Cardiac fibroblast (primary cell): ENCODE results near the gene MATN1.

ENCODE experiments used
- DNase-seq, 2 donors: peaks; one replicate each; pipeline versions ENCODE4 v3.0.0 to v3.0.0-alpha.2; 2010; ENCODE audit warnings: low read depth in 2 of 2
- H3K4me3 ChIP-seq, 2 donors: replicated peaks in 1 of 2; 1 replicate in 1 of 2; 2 replicates in 1 of 2; pipeline ENCODE4 v1.5.1; 2011; ENCODE audit warnings: low read depth in 2 of 2, low read length in 2 of 2, mild to moderate bottlenecking in 2 of 2, moderate library complexity in 1 of 2
- CTCF ChIP-seq: IDR thresholded peaks from one replicate; pipeline ENCODE4 v1.5.1; 2011; ENCODE audit warnings: low read depth, mild to moderate bottlenecking, low read length, inconsistent platforms

MATN1 gene

DNA sequence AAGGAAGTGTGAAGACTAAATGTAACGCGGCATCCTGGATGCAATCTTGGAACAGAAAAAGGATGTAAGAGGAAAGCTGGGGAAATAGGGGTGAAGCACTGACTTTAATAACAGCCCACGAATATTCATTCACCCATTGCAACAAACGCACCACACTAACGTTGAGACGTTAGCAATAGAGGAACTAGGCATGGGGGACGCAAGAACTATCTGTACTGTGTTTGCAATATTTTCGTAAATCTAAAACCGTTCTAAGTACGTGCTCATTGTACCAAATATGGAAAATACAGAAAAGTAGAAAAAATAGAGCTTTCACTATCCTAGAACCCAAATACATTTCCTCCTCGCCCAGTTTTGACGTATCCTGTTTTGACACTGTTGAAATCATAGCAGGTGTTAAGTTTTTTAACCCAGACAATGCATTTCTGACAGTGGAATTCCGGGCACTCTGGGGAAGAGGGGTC, 30.3 kb upstream of the MATN1 start:
- no peak for TF ChIP-seq CTCF
- DNase-seq: no peak
- no peak overlapping the region for H3K4me3 ChIP-seq

DNA sequence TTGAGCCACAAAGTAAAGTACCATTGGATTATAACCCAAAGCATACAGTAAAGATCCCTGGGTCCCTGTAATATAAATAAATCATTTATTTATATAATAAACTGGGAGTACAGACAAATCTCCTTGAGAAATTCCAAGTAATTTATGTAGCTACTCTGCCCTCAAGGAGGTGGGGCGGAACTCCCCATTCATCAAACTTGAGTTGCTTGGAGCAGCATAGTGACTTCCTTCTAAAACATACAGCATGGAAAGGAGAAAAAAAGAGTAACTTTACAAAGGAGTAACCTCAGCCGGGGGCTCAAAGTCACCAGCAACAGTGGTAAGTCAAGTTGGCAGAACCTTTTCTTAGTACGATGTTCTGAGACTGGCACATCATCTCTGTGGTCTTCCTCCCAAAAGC, 29.7 kb upstream of the MATN1 start:
- no peak overlapping the region for H3K4me3 ChIP-seq
- no peak for DNase-seq
- TF ChIP-seq CTCF: no peak

DNA sequence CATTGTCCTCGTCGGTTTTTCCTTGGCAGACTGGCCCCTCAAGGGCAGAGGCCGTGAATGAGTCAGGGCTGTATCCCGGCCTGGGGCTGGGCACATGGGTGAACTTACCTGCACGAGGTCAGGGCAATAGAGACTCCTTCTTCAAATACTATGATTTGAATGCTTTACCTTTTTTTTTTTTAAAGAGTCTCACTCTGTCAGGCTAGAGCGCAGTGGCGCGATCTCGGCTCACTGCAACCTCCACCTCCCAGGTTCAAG, 29.2 kb upstream of the MATN1 start:
- no peak for TF ChIP-seq CTCF
- no peak for DNase-seq
- no peak overlapping the region for H3K4me3 ChIP-seq

DNA sequence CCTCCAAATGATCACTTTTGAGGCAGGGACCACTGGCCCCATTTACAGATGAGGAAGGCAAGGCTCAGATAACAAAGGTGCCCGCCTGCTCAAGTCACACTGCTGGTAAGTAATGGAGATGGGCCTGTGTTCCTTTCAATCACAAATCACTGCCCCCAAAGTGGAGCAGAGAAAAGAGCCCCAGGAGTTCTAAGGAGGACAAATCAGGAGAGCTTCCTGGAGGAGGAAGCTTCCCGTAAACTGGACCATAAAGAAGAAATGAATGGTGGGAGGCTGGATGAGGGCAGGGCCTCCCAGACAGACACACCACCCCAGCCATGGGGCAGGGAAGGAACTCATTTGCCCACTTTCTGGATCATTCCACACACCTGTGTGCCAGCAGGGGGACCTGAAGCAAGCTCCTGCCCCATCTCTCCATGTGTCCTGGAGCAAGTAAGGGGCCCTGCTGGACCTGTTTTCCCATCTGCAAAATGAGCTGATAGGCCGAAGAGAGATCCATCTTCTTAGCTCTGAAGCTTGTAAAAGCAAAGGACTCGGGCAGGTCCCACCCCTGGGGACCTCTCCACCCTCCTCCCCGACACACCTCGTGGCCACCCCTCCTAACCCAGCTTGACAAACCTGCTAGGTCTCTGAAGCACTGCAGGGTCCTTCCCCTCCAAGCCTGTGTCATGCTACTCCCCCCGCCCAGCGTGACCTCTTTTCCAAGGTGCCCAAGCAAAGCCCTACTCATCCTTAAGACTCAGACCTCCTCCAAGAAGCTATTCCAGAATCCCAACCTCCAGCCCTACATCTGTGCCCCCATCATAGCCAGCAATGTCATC, 28.7 kb upstream of the MATN1 start:
- DNase-seq: no peak
- H3K4me3 ChIP-seq: no peak overlapping the region
- TF ChIP-seq CTCF: no peak

- TF ChIP-seq CTCF: no peak
- H3K4me3 ChIP-seq: no peak overlapping the region
- DNase-seq: no peak
Measured at GRCh38 chr1:30750731-30751291, 27.4 kb upstream of the MATN1 start.

DNA sequence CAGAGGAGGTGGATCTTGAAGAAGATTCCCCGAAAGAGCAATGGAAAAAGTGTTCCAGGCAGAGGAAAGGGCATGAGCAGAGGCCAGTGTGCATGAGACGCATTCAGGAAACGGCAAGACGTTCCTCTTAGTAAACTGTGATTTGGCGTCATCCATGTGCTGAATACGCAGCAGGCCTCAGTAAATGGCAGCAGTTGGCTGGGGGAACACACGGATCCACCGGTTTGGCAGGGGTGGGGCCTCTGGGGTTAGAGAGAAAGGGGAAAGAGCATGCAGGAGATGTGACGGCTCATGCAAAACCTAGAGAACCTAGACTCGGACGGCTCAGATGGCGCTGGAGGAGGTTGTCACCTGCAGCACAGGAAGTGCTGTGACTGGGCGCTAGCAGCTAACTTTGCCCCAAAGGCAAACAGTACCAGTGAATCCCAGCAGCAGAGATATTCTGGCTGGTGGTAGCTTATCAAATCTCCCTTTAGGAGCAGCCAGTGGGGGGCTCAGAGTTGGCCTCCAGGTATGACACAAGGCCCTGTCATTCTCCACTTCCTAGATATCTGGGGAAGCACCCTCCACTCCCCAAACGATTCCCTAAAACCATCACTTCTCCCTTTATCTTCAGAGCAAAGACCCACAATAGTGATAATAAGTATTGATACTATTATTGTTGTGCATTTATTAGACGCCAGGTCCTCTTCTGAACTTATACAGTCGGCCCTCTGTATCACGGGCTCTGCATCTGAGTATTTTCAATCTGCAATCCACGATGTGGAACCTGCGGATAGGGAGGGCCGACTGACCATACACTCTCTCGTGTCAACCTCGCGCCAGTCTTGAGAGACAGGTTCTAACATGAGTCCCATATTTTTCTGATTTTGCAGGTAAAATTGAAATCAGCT, 26.6 kb upstream of the MATN1 start:
- no peak overlapping the region for H3K4me3 ChIP-seq
- DNase-seq: no peak
- no peak for TF ChIP-seq CTCF
